SK-N-SH (cell line): ENCODE measurements around the gene TFEB.

Source experiments
- EZH2phosphoT487 ChIP-seq: fragments of 200-600 bp; sonication (generic); IDR thresholded peaks from 2 replicates; pipeline ENCODE4 v1.6.1; 2017; ENCODE audit warnings: low read depth, mixed run types, mild to moderate bottlenecking, antibody characterized with exemption, moderate library complexity, borderline replicate concordance
- FOXM1 ChIP-seq: IDR thresholded peaks from 2 replicates; pipeline ENCODE4 v1.4.0; 2012; ENCODE audit warnings: low read depth, mild to moderate bottlenecking
- GABPA ChIP-seq: IDR thresholded peaks from 2 replicates; pipeline ENCODE4 v1.4.0; 2012; ENCODE audit warnings: low read depth, mild to moderate bottlenecking
- MEF2A ChIP-seq: IDR thresholded peaks from 2 replicates; pipeline ENCODE4 v1.4.0; 2012; ENCODE audit warnings: low read depth, borderline replicate concordance
- MXI1 ChIP-seq: IDR thresholded peaks from 2 replicates; pipeline ENCODE4 v1.6.1; 2012; ENCODE audit warnings: mild to moderate bottlenecking, low read depth, low read length, improper control_type of control experiment
- POLR2AphosphoS5 ChIP-seq: IDR thresholded peaks from 2 replicates; pipeline ENCODE4 v1.6.1; 2012; ENCODE audit warnings: low read depth, low read length
- SMC3 ChIP-seq: IDR thresholded peaks from 2 replicates; pipeline ENCODE4 v1.6.1; 2012; ENCODE audit warnings: low read depth, low read length, improper control_type of control experiment
- YY1 ChIP-seq: IDR thresholded peaks from 2 replicates; pipeline ENCODE4 v1.4.0; 2012; ENCODE audit warnings: low read depth, mild to moderate bottlenecking
- TF ChIP-seq, protein P1 (sequence below): fragments of 200-600 bp; sonication (generic); IDR thresholded peaks from 2 replicates; pipeline ENCODE4 v1.6.1; 2017; ENCODE audit warnings: antibody characterized with exemption, mild to moderate bottlenecking, moderate library complexity
- TF ChIP-seq, protein P2 (sequence below): IDR thresholded peaks from 2 replicates; pipeline ENCODE4 v1.4.0; 2012; ENCODE audit warnings: low read depth, borderline replicate concordance
- TF ChIP-seq, protein P3 (sequence below): IDR thresholded peaks from 2 replicates; pipeline ENCODE4 v1.4.0; 2012; ENCODE audit warnings: low read depth

DNA sequence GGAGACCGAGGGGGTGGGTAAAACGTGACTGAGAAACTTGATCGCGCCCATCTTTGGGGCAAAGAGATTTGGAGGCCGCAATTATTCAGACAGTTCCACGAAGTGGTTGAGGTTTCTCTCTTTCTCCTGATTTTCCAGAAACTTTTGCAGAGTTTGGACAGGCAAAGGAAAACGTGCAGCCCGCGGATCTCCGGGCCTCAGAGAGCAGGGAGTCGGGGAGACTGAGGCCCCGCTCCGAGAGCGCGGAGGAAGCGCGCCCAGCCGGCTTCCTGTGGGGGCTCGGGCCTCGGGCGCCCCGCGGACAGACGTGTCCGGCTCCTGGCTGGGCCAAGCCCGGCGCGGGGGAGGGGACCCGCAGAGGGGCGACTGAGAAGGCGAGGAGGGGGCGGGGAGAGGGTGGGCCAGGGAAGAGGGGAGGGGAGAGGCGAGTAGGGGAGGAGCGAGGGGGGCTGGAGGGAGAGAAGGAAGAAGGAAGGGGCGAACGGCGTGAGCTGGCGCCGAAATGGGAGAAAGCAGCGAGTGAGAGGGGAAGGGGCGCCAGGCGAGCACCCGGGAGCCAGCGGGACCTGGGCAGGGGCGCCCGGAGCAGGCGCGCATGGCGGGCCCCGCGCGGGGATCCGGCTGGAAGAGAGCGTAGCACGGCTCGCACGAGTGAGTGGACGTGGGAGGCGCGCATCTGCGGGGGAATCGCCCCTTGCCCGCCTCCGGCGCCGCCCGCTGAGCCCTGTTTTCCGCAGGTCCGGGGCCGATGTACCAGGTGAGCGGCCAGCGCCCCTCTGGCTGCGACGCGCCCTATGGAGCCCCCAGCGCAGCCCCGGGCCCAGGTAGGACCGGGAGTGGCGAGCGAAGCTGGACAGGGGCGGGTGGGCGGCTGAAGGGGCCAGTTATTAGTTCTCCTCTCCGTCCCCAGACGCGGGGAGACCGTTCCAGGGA is 97.1 kb downstream of the TFEB start, which contains the start of gene MDFI:
- TF ChIP-seq, protein P1, sequence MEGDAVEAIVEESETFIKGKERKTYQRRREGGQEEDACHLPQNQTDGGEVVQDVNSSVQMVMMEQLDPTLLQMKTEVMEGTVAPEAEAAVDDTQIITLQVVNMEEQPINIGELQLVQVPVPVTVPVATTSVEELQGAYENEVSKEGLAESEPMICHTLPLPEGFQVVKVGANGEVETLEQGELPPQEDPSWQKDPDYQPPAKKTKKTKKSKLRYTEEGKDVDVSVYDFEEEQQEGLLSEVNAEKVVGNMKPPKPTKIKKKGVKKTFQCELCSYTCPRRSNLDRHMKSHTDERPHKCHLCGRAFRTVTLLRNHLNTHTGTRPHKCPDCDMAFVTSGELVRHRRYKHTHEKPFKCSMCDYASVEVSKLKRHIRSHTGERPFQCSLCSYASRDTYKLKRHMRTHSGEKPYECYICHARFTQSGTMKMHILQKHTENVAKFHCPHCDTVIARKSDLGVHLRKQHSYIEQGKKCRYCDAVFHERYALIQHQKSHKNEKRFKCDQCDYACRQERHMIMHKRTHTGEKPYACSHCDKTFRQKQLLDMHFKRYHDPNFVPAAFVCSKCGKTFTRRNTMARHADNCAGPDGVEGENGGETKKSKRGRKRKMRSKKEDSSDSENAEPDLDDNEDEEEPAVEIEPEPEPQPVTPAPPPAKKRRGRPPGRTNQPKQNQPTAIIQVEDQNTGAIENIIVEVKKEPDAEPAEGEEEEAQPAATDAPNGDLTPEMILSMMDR = no peak
- TF ChIP-seq, protein P2, sequence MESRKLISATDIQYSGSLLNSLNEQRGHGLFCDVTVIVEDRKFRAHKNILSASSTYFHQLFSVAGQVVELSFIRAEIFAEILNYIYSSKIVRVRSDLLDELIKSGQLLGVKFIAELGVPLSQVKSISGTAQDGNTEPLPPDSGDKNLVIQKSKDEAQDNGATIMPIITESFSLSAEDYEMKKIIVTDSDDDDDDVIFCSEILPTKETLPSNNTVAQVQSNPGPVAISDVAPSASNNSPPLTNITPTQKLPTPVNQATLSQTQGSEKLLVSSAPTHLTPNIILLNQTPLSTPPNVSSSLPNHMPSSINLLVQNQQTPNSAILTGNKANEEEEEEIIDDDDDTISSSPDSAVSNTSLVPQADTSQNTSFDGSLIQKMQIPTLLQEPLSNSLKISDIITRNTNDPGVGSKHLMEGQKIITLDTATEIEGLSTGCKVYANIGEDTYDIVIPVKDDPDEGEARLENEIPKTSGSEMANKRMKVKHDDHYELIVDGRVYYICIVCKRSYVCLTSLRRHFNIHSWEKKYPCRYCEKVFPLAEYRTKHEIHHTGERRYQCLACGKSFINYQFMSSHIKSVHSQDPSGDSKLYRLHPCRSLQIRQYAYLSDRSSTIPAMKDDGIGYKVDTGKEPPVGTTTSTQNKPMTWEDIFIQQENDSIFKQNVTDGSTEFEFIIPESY = no peak
- TF ChIP-seq SMC3 (no peak), POLR2AphosphoS5 (no peak), EZH2phosphoT487 (no peak), FOXM1 (no peak), MEF2A (no peak), GABPA (no peak), YY1 (no peak), MXI1 (no peak)
- TF ChIP-seq, protein P3, sequence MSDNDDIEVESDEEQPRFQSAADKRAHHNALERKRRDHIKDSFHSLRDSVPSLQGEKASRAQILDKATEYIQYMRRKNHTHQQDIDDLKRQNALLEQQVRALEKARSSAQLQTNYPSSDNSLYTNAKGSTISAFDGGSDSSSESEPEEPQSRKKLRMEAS = no peak
